ENCODE results near the gene FAM120B.

The FAM120B gene

GRCh38 chr6:170292111-170292406, 14.5 kb upstream of the FAM120B start:
- TF ChIP-seq CTCF (IDR thresholded peaks at IDR 0.05): no peak

- TF ChIP-seq CTCF (IDR thresholded peaks at IDR 0.05): peak; percentile 42; the same call in 1 of the 2 replicates
Observed at GRCh38 chr6:170292407-170293158, 14.0 kb upstream of the FAM120B start.

- TF ChIP-seq CTCF (IDR thresholded peaks at IDR 0.05): no peak
Observed at GRCh38 chr6:170293341-170294231, 13.0 kb upstream of the FAM120B start.

- no peak for TF ChIP-seq CTCF (IDR thresholded peaks at IDR 0.05)
Observed at GRCh38 chr6:170294298-170294730, 12.2 kb upstream of the FAM120B start.

GRCh38 chr6:170294813-170295509, 11.6 kb upstream of the FAM120B start:
- no peak for TF ChIP-seq CTCF (IDR thresholded peaks at IDR 0.05)

- TF ChIP-seq CTCF (IDR thresholded peaks at IDR 0.05): no peak
Observed at GRCh38 chr6:170295510-170296422, 10.8 kb upstream of the FAM120B start.

- TF ChIP-seq CTCF (IDR thresholded peaks at IDR 0.05): no peak
Observed at GRCh38 chr6:170296423-170296745, 10.2 kb upstream of the FAM120B start.
